Heart left ventricle (tissue), 13 donors: ENCODE data around the gene ITGAX.

ENCODE experiments used
- CTCF ChIP-seq, 12 donors: fragments of 200-600 bp; sonication (generic) in 4 of 12; IDR thresholded peaks; one replicate each; pipeline versions ENCODE4 v1.5.0 to v1.8.0; 2018 to 2022; ENCODE audit warnings: antibody characterized with exemption in 12 of 12, mild to moderate bottlenecking in 5 of 12
- POLR2A ChIP-seq, 2 donors: fragments of 450-650 bp; IDR thresholded peaks; one replicate each; pipeline ENCODE4 v1.6.1; 2017; ENCODE audit warnings: antibody characterized with exemption in 2 of 2, mild to moderate bottlenecking in 2 of 2, moderate library complexity in 2 of 2
- donor health status: ischemic (EF 13 %, LVEDD 7.1; RV severe dilation, severe dysfunction).
- donor health status: DM: no; HTN: yes; CAD: no.
- donor health status: DM: no; HTN: no; CAD: no.
- donor health status: ischemic (EF 25% LVEDD 6.9; RV normal size, moderate dysfunction).
- donor health status: ischemic (EF 25% LVEDD 5.7; RV mildly dilated, moderate dysfunction).
- donor health status: ischemic (EF 35%, LVEDD 5.7; RV mildly dilated, moderate dysfunction).
- donor health status: nonischemic (EF 11% LVEDD 7.7; RV severe dilation, severe dysfunction).
- donor health status: DM: yes; HTN: yes; CAD: no.
- donor health status: PGD.
- donor health status: ischemic (EF 29% LVEDD 5.4; RV normal size, mild dysfunction).
- donor health status: nonischemic (EF 23%, LVEDD 6.1; RV moderate dilation, normal function).

GRCh38 chr16:31410082-31410481, 55.1 kb downstream of the ITGAX start:
- TF ChIP-seq CTCF (IDR thresholded peaks at IDR 0.05) (no peak), POLR2A (IDR thresholded peaks at IDR 0.05) (no peak)
